Lung (tissue), 12 donors: ENCODE measurements around the gene ART4. TPM values are rescaled to one million over a fixed set of nuclear protein-coding genes. Genes with fewer than 3 reads are reported as not detected.

Experiments
- ATAC-seq: fragments of 200-7000 bp; cut with Tn5 transposase; one replicate; pipeline ENCODE4 v1.9.1; 2020; ENCODE audit warnings: moderate number of reproducible peaks; ENCODE audit not compliant: insufficient read depth, low FRiP score
- DNase-seq, 3 donors: peaks; one replicate each; pipeline ENCODE4 v3.0.0-alpha.2; 2013 to 2017
- H3K27ac ChIP-seq, 2 donors: one replicate each; pipeline ENCODE4 v1.5.1; 2013; ENCODE audit warnings: mild to moderate bottlenecking in 2 of 2, moderate library complexity in 2 of 2, control low read depth in 1 of 2, inconsistent platforms in 1 of 2, low read depth in 1 of 2, low read length in 1 of 2
- H3K27me3 ChIP-seq, 3 donors: one replicate each; pipeline ENCODE4 v1.5.1; 2013; ENCODE audit warnings: low read length in 2 of 3; ENCODE audit not compliant: control insufficient read depth in 3 of 3, insufficient read depth in 3 of 3
- H3K36me3 ChIP-seq, 4 donors: one replicate each; pipeline ENCODE4 v1.5.1; 2013; ENCODE audit warnings: low read length in 4 of 4, mild to moderate bottlenecking in 1 of 4, moderate library complexity in 1 of 4; ENCODE audit not compliant: control insufficient read depth in 4 of 4, insufficient read depth in 4 of 4
- H3K4me1 ChIP-seq, 5 donors: one replicate each; pipeline ENCODE4 v1.5.1; 2013; ENCODE audit warnings: low read length in 5 of 5, mild to moderate bottlenecking in 2 of 5, moderate library complexity in 1 of 5; ENCODE audit not compliant: control insufficient read depth in 5 of 5, insufficient read depth in 5 of 5
- H3K4me3 ChIP-seq: one replicate; pipeline ENCODE4 v1.5.1; 2013; ENCODE audit warnings: mild to moderate bottlenecking, control low read depth, moderate library complexity
- H3K9ac ChIP-seq, 2 donors: one replicate each; pipeline ENCODE4 v1.5.1; 2013; ENCODE audit warnings: low read length in 2 of 2, control low read depth in 1 of 2; ENCODE audit not compliant: insufficient read depth in 1 of 2
- H3K9me3 ChIP-seq, 4 donors: one replicate each; pipeline ENCODE4 v1.5.1; 2013; ENCODE audit warnings: low read length in 3 of 4, mild to moderate bottlenecking in 1 of 4, moderate library complexity in 1 of 4; ENCODE audit not compliant: control insufficient read depth in 4 of 4, insufficient read depth in 3 of 4
- CTCF ChIP-seq: IDR thresholded peaks from 2 replicates; pipeline ENCODE4 v1.5.1; 2012; ENCODE audit warnings: mild to moderate bottlenecking; ENCODE audit errors: control extremely low read depth, extremely low read depth
- WGBS, 2 donors: extraction: QIAGEN DNeasy Blood & Tissue Kit; methylation state at CpG; one replicate each; pipeline ENCODE4 v1.1.7; 2013; 5-methylcytosine and 5-hydroxymethylcytosine counted together
- polyA plus RNA-seq, 2 donors: library from polyadenylated mRNA; stranded (reverse); fragments of 200-250 nt; gene quantifications; one replicate each; pipeline ENCODE4 v1.2.1, GENCODE V29; 2013
- total RNA-seq, 2 donors: library from RNA; depleted of rRNA in 1 of 2; stranded (reverse); fragments of >200 nt in 1 of 2; gene quantifications; one replicate each; pipeline ENCODE4 v1.2.1, GENCODE V29; 2014 to 2021
- donor health status: control.
- donor health status: control.
- donor health status: Bipolar disorder and iron deficiency.
- donor health status: healthy.
- donor health status: DM: yes; HTN: yes; CAD: no.

ART4 gene
- total and polyA plus RNA-seq, 4 donors = 0.76 to 3.1 (median 0.92) TPM

- Histone ChIP-seq H3K27me3 (peaks cover 0 to 2% (median 0%) of the 10 kb centered on the region in 3 donors), H3K9me3 (no peaks in the 10 kb centered on the region), H3K4me1 (peaks cover 0 to 19% (median under 1%) of the 10 kb centered on the region in 5 donors), H3K4me3 (no peak overlapping the region), H3K9ac (no peak overlapping the region), H3K36me3 (peaks cover 0 to 1% (median 0%) of the 10 kb centered on the region in 4 donors), H3K27ac (peak overlapping the region; percentile 57 to 73)
- DNase-seq (no peak), ATAC-seq (peak; percentile 69)
- TF ChIP-seq CTCF = no peak
- 73 to 87% methylated on average over 7 of the region's 7 CpGs for WGBS, 2 donors
Measured at GRCh38 chr12:14836336-14837210, 6.8 kb downstream of the ART4 start.

GRCh38 chr12:14834509-14834908 is 8.8 kb downstream of the ART4 start:
- DNase-seq (no peak), ATAC-seq (no peak)
- no peak for TF ChIP-seq CTCF
- no peak overlapping the region for H3K27ac ChIP-seq
- no peak overlapping the region for H3K4me3 ChIP-seq
- H3K9ac ChIP-seq = no peak overlapping the region
- peaks cover 0 to 17% (median 0%) of the 10 kb centered on the region in 5 donors for H3K4me1 ChIP-seq
- peaks cover 0 to 2% (median 0%) of the 10 kb centered on the region in 3 donors for H3K27me3 ChIP-seq
- H3K36me3 ChIP-seq = no peaks in the 10 kb centered on the region
- H3K9me3 ChIP-seq = no peaks in the 10 kb centered on the region

GRCh38 chr12:14833952-14834351 is 9.4 kb downstream of the ART4 start:
- no peak for ATAC-seq

More at GRCh38 chr12:14833952-14834351, 9.4 kb downstream of the ART4 start:
- H3K27ac ChIP-seq = no peak overlapping the region
- no peak for TF ChIP-seq CTCF
- H3K27me3 ChIP-seq = peaks cover 0 to 2% (median 0%) of the 10 kb centered on the region in 3 donors
- WGBS, 2 donors = 33 to 77% methylated on average over 1 of the region's 1 CpG
- no peaks in the 10 kb centered on the region for H3K9me3 ChIP-seq
- H3K36me3 ChIP-seq = no peaks in the 10 kb centered on the region
- H3K4me1 ChIP-seq = peaks cover 0 to 17% (median 0%) of the 10 kb centered on the region in 5 donors
- H3K9ac ChIP-seq = no peak overlapping the region
- DNase-seq = no peak
- H3K4me3 ChIP-seq = no peak overlapping the region
